ENCODE results near the gene AGXT. TPM values are rescaled to one million over a fixed set of nuclear protein-coding genes. Genes with fewer than 3 reads are reported as not detected.
"Not testable (repeated sequence)": the region's sequence is repeated elsewhere in the genome, so short reads cannot be mapped to it uniquely, and the experiment has no call there.

Gene AGXT
- total and polyA plus RNA-seq, 9 donors: 0.13 to 0.30 (median 0.19) TPM; not detected in 6

- Histone ChIP-seq H3K36me3 (ENCODE audit: control insufficient read depth, insufficient read depth, low read length) (no peaks in the 10 kb centered on the region), H3K4me1 (ENCODE audit: control insufficient read depth, insufficient read depth, low read length) (peaks cover 15% of the 10 kb centered on the region), H3K27ac (ENCODE audit: low read length) (no peak overlapping the region), H3K4me3 (ENCODE audit: low read length) (no peak overlapping the region), H3K9me3 (replicated peaks; ENCODE audit: control insufficient read depth, low read depth, low read length) (no peaks in the 10 kb centered on the region), H3K27me3 (ENCODE audit: control insufficient read depth, insufficient read depth, low read length) (peaks cover 23% of the 10 kb centered on the region)
- WGBS (ENCODE audit: insufficient coverage): 21% methylated on average over 8 of the region's 9 CpGs
- DNase-seq: peak; percentile 85
These were observed 28.1 kb upstream of the AGXT start for GRCh38 chr2:240840435-240841060.

GRCh38 chr2:240846309-240846708, 22.3 kb upstream of the AGXT start:
- H3K36me3 ChIP-seq (ENCODE audit: control insufficient read depth, insufficient read depth, low read length); H3K4me1 ChIP-seq (ENCODE audit: control insufficient read depth, insufficient read depth, low read length); DNase-seq; H3K9me3 ChIP-seq (replicated peaks; ENCODE audit: control insufficient read depth, low read depth, low read length); H3K27ac ChIP-seq (ENCODE audit: low read length); H3K27me3 ChIP-seq (ENCODE audit: control insufficient read depth, insufficient read depth, low read length); H3K4me3 ChIP-seq (ENCODE audit: low read length): not testable (repeated sequence)
- WGBS (ENCODE audit: insufficient coverage): 83% methylated on average over 1 of the region's 2 CpGs

GRCh38 chr2:240846873-240847595, 21.6 kb upstream of the AGXT start:
- Histone ChIP-seq H3K9me3 (replicated peaks; ENCODE audit: control insufficient read depth, low read depth, low read length) (no peaks in the 10 kb centered on the region), H3K36me3 (ENCODE audit: control insufficient read depth, insufficient read depth, low read length) (no peaks in the 10 kb centered on the region), H3K27me3 (ENCODE audit: control insufficient read depth, insufficient read depth, low read length) (peaks cover 2% of the 10 kb centered on the region), H3K4me1 (ENCODE audit: control insufficient read depth, insufficient read depth, low read length) (no peaks in the 10 kb centered on the region), H3K4me3 (ENCODE audit: low read length) (no peak overlapping the region), H3K27ac (ENCODE audit: low read length) (no peak overlapping the region)
- DNase-seq: no peak
- 90% methylated on average over 2 of the region's 5 CpGs for WGBS (ENCODE audit: insufficient coverage)

GRCh38 chr2:240847817-240848216, 20.8 kb upstream of the AGXT start:
- 94% methylated on average over 11 of the region's 13 CpGs for WGBS (ENCODE audit: insufficient coverage)
- no peaks in the 10 kb centered on the region for H3K4me1 ChIP-seq (ENCODE audit: control insufficient read depth, insufficient read depth, low read length)
- no peaks in the 10 kb centered on the region for H3K9me3 ChIP-seq (replicated peaks; ENCODE audit: control insufficient read depth, low read depth, low read length)
- no peaks in the 10 kb centered on the region for H3K36me3 ChIP-seq (ENCODE audit: control insufficient read depth, insufficient read depth, low read length)
- H3K27ac ChIP-seq (ENCODE audit: low read length): no peak overlapping the region
- DNase-seq: no peak
- H3K4me3 ChIP-seq (ENCODE audit: low read length): no peak overlapping the region
- no peaks in the 10 kb centered on the region for H3K27me3 ChIP-seq (ENCODE audit: control insufficient read depth, insufficient read depth, low read length)

- 68% methylated on average over 5 of the region's 12 CpGs for WGBS (ENCODE audit: insufficient coverage)
- Histone ChIP-seq H3K27me3 (ENCODE audit: control insufficient read depth, insufficient read depth, low read length) (peaks cover under 1% of the 10 kb centered on the region), H3K4me3 (ENCODE audit: low read length) (no peak overlapping the region), H3K36me3 (ENCODE audit: control insufficient read depth, insufficient read depth, low read length) (no peaks in the 10 kb centered on the region), H3K27ac (ENCODE audit: low read length) (no peak overlapping the region), H3K4me1 (ENCODE audit: control insufficient read depth, insufficient read depth, low read length) (no peaks in the 10 kb centered on the region), H3K9me3 (replicated peaks; ENCODE audit: control insufficient read depth, low read depth, low read length) (peaks cover under 1% of the 10 kb centered on the region)
- no peak for DNase-seq
These were observed 19.5 kb upstream of the AGXT start for GRCh38 chr2:240848900-240849680.

- H3K27me3 ChIP-seq (ENCODE audit: control insufficient read depth, insufficient read depth, low read length): peaks cover 6% of the 10 kb centered on the region
- DNase-seq: no peak
- no peak overlapping the region for H3K27ac ChIP-seq (ENCODE audit: low read length)
- H3K4me1 ChIP-seq (ENCODE audit: control insufficient read depth, insufficient read depth, low read length): no peaks in the 10 kb centered on the region
- H3K36me3 ChIP-seq (ENCODE audit: control insufficient read depth, insufficient read depth, low read length): no peaks in the 10 kb centered on the region
- H3K9me3 ChIP-seq (replicated peaks; ENCODE audit: control insufficient read depth, low read depth, low read length): peaks cover 7% of the 10 kb centered on the region
- WGBS (ENCODE audit: insufficient coverage): 79% methylated on average over 9 of the region's 11 CpGs
- H3K4me3 ChIP-seq (ENCODE audit: low read length): no peak overlapping the region
These were observed 18.6 kb upstream of the AGXT start for GRCh38 chr2:240850026-240850425.

GRCh38 chr2:240850756-240851077, 17.9 kb upstream of the AGXT start:
- H3K27ac ChIP-seq (ENCODE audit: low read length): no peak overlapping the region
- peaks cover 8% of the 10 kb centered on the region for H3K9me3 ChIP-seq (replicated peaks; ENCODE audit: control insufficient read depth, low read depth, low read length)
- H3K36me3 ChIP-seq (ENCODE audit: control insufficient read depth, insufficient read depth, low read length): no peaks in the 10 kb centered on the region
- no peak overlapping the region for H3K4me3 ChIP-seq (ENCODE audit: low read length)
- H3K27me3 ChIP-seq (ENCODE audit: control insufficient read depth, insufficient read depth, low read length): peaks cover 6% of the 10 kb centered on the region
- DNase-seq: no peak
- 56% methylated on average over 11 of the region's 11 CpGs for WGBS (ENCODE audit: insufficient coverage)
- H3K4me1 ChIP-seq (ENCODE audit: control insufficient read depth, insufficient read depth, low read length): no peaks in the 10 kb centered on the region

- DNase-seq: peak; percentile 83
- Histone ChIP-seq H3K36me3 (ENCODE audit: control insufficient read depth, insufficient read depth, low read length) (no peaks in the 10 kb centered on the region), H3K9me3 (replicated peaks; ENCODE audit: control insufficient read depth, low read depth, low read length) (peaks cover 8% of the 10 kb centered on the region), H3K4me1 (ENCODE audit: control insufficient read depth, insufficient read depth, low read length) (no peaks in the 10 kb centered on the region), H3K27me3 (ENCODE audit: control insufficient read depth, insufficient read depth, low read length) (peaks cover 6% of the 10 kb centered on the region), H3K4me3 (ENCODE audit: low read length) (no peak overlapping the region), H3K27ac (ENCODE audit: low read length) (no peak overlapping the region)
- 37% methylated on average over 31 of the region's 33 CpGs for WGBS (ENCODE audit: insufficient coverage)
These were observed 17.3 kb upstream of the AGXT start for GRCh38 chr2:240851078-240851991.

- peaks cover 5% of the 10 kb centered on the region for H3K4me1 ChIP-seq (ENCODE audit: control insufficient read depth, insufficient read depth, low read length)
- H3K27ac ChIP-seq (ENCODE audit: low read length): no peak overlapping the region
- no peak for DNase-seq
- no peaks in the 10 kb centered on the region for H3K36me3 ChIP-seq (ENCODE audit: control insufficient read depth, insufficient read depth, low read length)
- H3K4me3 ChIP-seq (ENCODE audit: low read length): no peak overlapping the region
- WGBS (ENCODE audit: insufficient coverage): 87% methylated on average over 14 of the region's 15 CpGs
- peaks cover 8% of the 10 kb centered on the region for H3K9me3 ChIP-seq (replicated peaks; ENCODE audit: control insufficient read depth, low read depth, low read length)
- peaks cover 6% of the 10 kb centered on the region for H3K27me3 ChIP-seq (ENCODE audit: control insufficient read depth, insufficient read depth, low read length)
These were observed 15.8 kb upstream of the AGXT start for GRCh38 chr2:240852671-240853314.
